Colonic mucosa (tissue), 4 donors: Measurements from ENCODE around the gene PPP1R16B. TPM values are rescaled to one million over a fixed set of nuclear protein-coding genes. Genes with fewer than 3 reads are reported as not detected.

Experiments used
- DNase-seq: peaks from one replicate; pipeline ENCODE4 v3.0.0-alpha.2; 2020
- H3K27ac ChIP-seq: fragments of 200-600 bp; one replicate; pipeline ENCODE4 v1.8.0; 2021
- H3K27me3 ChIP-seq: fragments of 200-600 bp; one replicate; pipeline ENCODE4 v1.8.0; 2021
- H3K36me3 ChIP-seq: fragments of 200-600 bp; one replicate; pipeline ENCODE4 v1.8.0; 2021
- H3K4me1 ChIP-seq: fragments of 200-600 bp; one replicate; pipeline ENCODE4 v1.8.0; 2021; ENCODE audit warnings: mild to moderate bottlenecking
- H3K4me3 ChIP-seq: fragments of 200-600 bp; one replicate; pipeline ENCODE4 v1.8.0; 2021
- H3K9ac ChIP-seq, 2 donors: one replicate each; pipeline ENCODE4 v1.7.0; 2013; ENCODE audit warnings: control low read depth in 2 of 2, low read depth in 2 of 2, low read length in 2 of 2
- H3K9me3 ChIP-seq: fragments of 200-600 bp; one replicate; pipeline ENCODE4 v1.8.0; 2021
- intact Hi-C: fragments of 100-400 bp; cut with DNase I; formaldehyde crosslinking; loops from one replicate; pipeline ENCODE4 v1.14.1; 2022
- total RNA-seq, 2 donors: library from RNA; stranded (reverse); fragmentation: NEBNext Ultra II Directional in 1 of 2; extraction: Animal tissue kit (Norgen Biotek cat#: 25700) in 1 of 2; gene quantifications; one replicate each; pipeline ENCODE4 v1.2.1, GENCODE V29; 2021
- TF ChIP-seq, protein P1 (sequence below): fragments of 200-600 bp; IDR thresholded peaks from one replicate; pipeline ENCODE4 v1.8.0; 2022; ENCODE audit warnings: antibody characterized with exemption, mild to moderate bottlenecking
- donor health status: healthy.
- donor health status: DM: no; HTN: no; CAD: no.
- donor health status: DM: no; HTN: no; CAD: no.

Gene PPP1R16B
- total RNA-seq, 2 donors from 2014 or later = 2.0 to 2.1 TPM

DNA sequence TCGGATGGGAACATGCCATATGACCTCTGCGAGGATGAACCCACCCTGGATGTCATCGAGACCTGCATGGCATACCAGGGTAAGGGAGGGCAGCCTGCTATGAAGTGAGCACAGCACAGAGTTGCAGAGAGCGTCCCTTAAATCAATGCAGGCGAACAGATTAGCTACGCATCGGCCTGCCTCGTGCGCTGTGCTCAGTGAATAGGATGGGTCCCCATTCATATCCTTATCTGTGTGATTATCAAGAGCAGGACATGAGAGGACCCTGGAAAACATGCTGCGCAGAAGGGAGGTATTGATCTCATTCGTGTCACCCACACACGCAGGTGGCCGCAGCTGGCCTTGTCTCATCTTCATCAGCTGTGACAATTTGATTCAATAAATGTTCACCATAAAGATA, 95.1 kb downstream of the PPP1R16B start:
- Histone ChIP-seq H3K27me3 (no peaks in the 10 kb centered on the region), H3K27ac (no peak overlapping the region), H3K9ac (no peak overlapping the region), H3K36me3 (no peaks in the 10 kb centered on the region), H3K4me3 (no peak overlapping the region), H3K9me3 (no peaks in the 10 kb centered on the region), H3K4me1 (no peaks in the 10 kb centered on the region)
- TF ChIP-seq, protein P1, sequence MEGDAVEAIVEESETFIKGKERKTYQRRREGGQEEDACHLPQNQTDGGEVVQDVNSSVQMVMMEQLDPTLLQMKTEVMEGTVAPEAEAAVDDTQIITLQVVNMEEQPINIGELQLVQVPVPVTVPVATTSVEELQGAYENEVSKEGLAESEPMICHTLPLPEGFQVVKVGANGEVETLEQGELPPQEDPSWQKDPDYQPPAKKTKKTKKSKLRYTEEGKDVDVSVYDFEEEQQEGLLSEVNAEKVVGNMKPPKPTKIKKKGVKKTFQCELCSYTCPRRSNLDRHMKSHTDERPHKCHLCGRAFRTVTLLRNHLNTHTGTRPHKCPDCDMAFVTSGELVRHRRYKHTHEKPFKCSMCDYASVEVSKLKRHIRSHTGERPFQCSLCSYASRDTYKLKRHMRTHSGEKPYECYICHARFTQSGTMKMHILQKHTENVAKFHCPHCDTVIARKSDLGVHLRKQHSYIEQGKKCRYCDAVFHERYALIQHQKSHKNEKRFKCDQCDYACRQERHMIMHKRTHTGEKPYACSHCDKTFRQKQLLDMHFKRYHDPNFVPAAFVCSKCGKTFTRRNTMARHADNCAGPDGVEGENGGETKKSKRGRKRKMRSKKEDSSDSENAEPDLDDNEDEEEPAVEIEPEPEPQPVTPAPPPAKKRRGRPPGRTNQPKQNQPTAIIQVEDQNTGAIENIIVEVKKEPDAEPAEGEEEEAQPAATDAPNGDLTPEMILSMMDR = no peak
- no peak for DNase-seq
- intact Hi-C loops = no loop called here

DNA sequence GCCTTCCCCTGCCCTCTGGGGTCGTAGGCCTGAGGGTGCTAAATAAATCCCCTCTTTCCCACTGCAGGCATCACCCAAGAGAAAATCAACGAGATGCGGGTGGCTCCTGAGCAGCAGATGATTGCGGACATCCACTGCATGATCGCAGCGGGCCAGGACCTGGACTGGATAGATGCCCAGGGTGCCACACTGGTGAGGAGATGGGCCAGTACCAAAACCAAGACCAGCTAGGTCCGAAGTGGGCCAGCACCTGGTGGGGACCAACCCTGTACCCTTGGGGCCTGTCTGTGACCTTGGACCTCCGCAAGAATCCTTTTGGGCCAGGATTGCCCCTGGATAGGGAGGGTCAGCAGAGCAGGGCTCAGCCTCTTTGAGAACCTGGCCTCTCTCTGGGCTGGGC, 97.1 kb downstream of the PPP1R16B start:
- DNase-seq = no peak
- intact Hi-C loops = no loop called here
- TF ChIP-seq, protein P1 = no peak

DNA sequence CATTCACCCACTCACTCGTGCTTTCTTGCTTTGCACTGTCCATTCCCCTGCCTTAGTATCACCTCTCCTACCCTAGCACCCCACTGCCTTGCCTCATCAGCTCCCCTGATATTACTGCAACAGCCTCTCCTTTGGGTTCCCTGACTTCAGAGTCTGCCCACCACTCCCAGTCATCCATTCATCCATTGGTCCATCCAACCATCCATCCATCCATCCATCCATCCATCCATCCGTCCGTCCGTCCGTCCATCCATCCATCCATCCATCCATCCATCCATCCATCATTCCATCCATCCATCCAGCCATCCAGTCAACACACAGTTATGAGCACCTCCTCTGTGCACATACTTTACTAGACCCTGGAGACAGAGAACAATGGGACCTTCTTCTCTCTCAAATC, 97.8 kb downstream of the PPP1R16B start:
- H3K36me3 ChIP-seq = no peaks in the 10 kb centered on the region
- no peak overlapping the region for H3K27ac ChIP-seq
- no peaks in the 10 kb centered on the region for H3K9me3 ChIP-seq
- no peaks in the 10 kb centered on the region for H3K4me1 ChIP-seq
- no peak overlapping the region for H3K9ac ChIP-seq
- TF ChIP-seq, protein P1 = no peak
- intact Hi-C loops = no loop called here
- H3K27me3 ChIP-seq = no peaks in the 10 kb centered on the region
- H3K4me3 ChIP-seq = no peak overlapping the region
- DNase-seq = no peak

More for the DNA sequence above, 97.1 kb downstream of the PPP1R16B start:
- H3K36me3 ChIP-seq = no peaks in the 10 kb centered on the region
- no peaks in the 10 kb centered on the region for H3K9me3 ChIP-seq
- no peak overlapping the region for H3K9ac ChIP-seq
- H3K4me3 ChIP-seq = no peak overlapping the region
- no peaks in the 10 kb centered on the region for H3K27me3 ChIP-seq
- no peak overlapping the region for H3K27ac ChIP-seq
- no peaks in the 10 kb centered on the region for H3K4me1 ChIP-seq

DNA sequence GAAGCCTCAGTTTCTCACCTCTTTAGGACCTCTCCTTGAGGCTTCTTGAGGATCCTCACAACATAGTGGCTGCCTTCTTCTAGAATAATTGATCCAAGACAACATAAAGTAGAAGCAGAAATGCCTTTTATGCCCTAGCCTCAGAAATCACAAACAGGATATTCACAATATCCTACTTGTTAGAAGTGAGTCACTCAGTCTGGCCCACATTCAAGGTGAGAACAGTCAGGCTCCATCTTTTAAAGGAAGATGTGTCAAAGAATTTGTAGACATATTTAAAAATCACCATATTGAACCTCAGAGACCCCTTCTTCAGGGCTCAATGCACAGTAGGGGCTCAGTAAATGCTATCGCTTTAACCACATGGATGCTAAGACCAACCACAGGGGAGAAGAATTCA, 99.9 kb downstream of the PPP1R16B start:
- Histone ChIP-seq H3K36me3 (no peaks in the 10 kb centered on the region), H3K9ac (no peak overlapping the region), H3K9me3 (no peaks in the 10 kb centered on the region), H3K4me3 (no peak overlapping the region), H3K27ac (no peak overlapping the region), H3K27me3 (no peaks in the 10 kb centered on the region), H3K4me1 (no peaks in the 10 kb centered on the region)
- intact Hi-C loops = no loop called here
- TF ChIP-seq, protein P1 = no peak
- no peak for DNase-seq

DNA sequence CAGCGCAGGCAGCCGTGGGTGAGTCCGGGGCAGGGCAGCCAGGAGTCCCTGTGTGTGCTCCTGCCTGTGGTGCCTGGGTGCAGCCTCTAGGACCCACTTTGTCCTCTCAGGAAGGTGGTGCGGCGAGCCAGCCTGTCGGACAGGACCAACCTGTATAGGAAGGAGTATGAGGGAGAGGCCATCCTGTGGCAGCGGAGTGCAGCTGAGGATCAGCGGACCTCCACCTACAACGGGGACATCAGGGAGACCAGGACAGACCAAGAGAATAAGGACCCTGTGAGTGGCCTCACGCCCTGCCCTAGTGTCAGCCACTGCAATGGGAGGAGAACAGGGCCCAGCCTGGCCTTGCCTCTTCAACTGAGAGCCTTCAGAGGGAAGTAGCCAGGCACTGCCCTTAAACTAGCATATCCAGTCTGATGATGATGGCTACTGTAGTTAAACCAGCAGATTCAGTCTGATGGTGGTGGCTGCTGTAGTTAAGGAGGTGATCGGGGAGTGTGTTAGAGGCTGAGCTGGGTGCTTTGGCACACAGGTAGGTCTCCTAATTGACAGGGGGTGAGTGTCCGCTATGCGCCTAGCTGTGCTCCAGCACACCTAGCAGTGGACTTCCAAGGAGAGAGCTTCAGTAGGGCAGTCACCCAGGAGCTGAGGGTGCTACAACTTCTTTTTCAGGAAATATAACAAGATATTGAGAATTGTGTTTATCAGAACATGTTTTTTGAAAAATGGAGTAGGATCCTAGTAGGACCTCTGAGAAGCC, 102.6 kb downstream of the PPP1R16B start:
- TF ChIP-seq, protein P1 = no peak
- Histone ChIP-seq H3K9ac (no peak overlapping the region), H3K4me1 (no peaks in the 10 kb centered on the region), H3K9me3 (no peaks in the 10 kb centered on the region), H3K27ac (no peak overlapping the region), H3K27me3 (no peaks in the 10 kb centered on the region), H3K36me3 (no peaks in the 10 kb centered on the region), H3K4me3 (no peak overlapping the region)
- intact Hi-C loops = no loop called here
- DNase-seq = no peak
